NCI-H2196 treated with DMSO at 0.1 percent for 48 hours (cell line): ENCODE data around the gene REC8.

Source experiments
- DNase-seq: peaks from one replicate; lab custom pipeline; 2025; ENCODE audit not compliant: unreplicated experiment; lab: John Stamatoyannopoulos, UW

The REC8 gene

GRCh38 chr14:24156840-24157239 lies 15.0 kb upstream of the REC8 start:
- DNase-seq, result no peak

GRCh38 chr14:24157331-24157730 lies 14.5 kb upstream of the REC8 start:
- no peak for DNase-seq

- DNase-seq, result no peak
These were observed 11.9 kb upstream of the REC8 start for GRCh38 chr14:24159777-24160498.

DNA sequence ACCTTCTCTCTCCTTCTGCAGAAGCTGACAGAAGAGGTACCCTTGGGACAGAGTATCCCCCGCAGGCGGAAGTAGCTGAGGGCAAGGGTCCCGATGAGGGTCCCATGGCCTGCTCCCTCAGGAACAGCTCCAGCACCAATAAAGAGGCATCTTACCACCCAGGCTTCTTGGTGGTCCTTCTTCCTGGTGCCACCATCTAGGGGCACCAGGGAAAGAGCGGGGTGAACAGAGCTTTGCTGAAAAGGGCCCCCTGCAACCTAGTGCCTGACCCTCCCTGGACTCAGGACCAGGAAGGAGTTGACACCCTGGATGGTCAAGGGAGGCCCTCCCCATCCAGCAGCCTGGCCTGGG lies 11.4 kb upstream of the REC8 start:
- no peak for DNase-seq

DNA sequence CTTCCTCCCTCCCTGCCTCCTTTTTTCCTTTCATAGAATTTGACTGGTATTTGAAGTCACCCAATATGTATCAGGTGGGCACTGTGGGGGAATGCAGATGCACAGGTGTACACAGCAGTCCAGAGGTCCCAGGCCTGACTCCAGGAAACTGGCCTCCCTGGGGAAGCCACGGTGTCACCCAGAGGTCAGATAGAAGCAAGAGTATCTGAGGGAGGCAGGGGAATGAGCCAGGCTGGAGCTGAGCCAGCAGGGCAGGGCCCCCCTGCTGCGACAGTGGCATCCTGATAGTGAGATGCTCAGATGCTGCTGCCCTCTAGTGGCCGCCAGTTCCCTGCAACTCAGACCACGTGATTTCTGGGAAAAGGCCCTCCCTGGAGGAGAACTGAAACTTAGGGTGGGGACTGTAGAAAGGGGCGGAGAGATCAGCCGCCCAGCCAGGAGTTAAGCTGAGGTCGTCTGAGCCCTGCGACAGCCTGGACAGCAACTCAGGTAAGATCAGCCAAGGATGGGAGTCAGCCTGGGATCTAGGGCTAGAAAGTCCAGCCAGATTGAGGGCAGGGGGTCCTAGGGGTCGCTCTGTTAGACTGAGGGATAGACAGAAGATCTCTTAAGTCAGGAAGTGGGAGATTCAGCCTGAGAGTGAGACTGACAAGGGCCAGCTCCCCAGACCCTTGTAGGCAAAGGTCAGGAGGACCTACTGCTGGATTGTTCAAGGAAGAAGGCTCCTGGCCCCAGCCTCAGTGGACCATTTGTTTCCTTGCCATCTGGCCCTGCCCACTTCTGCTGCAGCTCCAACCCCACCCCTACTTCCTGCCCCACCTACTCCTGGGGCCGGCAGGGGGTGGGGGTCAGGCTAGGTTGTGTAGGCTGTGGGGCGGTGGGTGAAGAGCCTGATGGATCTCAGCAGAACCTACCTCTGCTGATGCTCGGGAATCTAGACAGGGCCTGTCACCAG lies 10.8 kb upstream of the REC8 start, which contains the start of gene IRF9:
Gene IRF9, plus strand, starts transcription at position 416 of the 955 bp plus-strand sequence. CDS start 880 bp downstream, outside the sequence.
- peak; percentile 92 for DNase-seq

GRCh38 chr14:24162093-24162492 lies 9.8 kb upstream of the REC8 start:
- DNase-seq, result no peak

DNA sequence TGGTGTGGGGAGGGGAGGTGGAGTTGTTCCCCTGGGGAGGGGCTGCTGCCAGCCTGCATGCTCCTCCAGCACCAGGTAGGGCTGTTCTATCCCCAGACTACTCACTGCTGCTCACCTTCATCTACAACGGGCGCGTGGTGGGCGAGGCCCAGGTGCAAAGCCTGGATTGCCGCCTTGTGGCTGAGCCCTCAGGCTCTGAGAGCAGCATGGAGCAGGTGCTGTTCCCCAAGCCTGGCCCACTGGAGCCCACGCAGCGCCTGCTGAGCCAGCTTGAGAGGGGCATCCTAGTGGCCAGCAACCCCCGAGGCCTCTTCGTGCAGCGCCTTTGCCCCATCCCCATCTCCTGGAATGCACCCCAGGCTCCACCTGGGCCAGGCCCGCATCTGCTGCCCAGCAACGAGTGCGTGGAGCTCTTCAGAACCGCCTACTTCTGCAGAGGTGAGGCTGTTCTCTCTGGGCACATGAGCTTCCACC lies 7.3 kb upstream of the REC8 start:
- no peak for DNase-seq

- no peak for DNase-seq
These were observed 6.1 kb upstream of the REC8 start for GRCh38 chr14:24165785-24166184.

DNA sequence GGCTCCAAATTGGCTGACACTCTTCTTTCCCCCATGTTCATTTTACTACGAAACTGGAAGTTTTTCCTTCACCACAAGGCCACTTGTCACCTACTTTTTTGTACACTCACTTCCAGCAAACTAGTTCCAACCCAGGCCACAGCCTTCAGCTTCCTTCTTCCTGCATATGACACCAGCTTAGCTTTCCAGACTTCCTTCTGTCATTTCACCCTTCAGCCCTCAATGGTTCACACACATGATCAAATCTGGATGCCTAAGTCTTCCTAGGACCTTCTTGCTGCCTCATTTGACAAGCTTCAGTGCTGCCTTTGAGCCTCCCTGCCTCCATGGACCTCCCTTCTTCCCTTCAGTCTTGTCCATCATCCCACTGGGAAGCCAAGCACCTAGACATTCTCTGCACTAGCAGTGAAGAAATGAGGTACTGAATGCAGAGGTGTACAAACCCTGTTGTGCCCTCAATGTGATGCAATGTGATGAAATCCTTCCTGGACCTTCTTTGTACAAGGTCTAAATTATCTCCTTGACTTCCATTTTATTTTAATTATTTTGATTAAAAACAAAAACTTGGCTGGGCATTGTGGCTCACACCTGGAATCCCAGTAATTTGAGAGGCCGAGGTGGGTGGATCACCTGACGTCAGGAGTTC lies 4.3 kb upstream of the REC8 start:
- DNase-seq, result no peak

DNA sequence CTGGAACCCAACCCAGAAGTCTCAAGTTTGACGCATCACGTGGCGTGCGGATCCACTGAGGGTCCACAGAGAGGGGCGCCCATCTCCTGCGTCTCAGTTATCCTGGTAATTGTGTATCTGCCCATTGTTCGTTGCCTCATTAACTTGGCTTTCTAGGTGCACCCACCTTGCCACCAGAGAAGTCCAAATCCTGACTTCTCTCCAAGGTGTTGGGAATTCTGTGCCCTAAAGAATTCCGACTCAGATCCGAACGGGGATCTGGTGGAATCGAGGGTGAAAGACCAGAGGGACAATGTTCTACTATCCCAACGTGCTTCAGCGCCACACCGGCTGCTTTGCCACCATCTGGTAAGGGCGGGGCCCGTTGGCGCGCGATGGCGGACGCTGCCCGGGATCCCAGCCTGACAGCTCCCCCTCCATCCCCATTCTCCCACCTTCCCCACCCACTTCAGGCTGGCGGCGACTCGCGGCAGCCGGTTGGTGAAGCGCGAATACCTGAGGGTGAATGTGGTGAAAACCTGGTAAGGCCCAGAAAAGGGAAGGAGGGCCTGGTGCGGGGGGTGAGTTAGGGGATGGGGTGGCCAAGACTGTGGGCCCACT lies 481 bp downstream of the REC8 start:
- DNase-seq, result no peak

- no peak for DNase-seq
These were observed 996 bp downstream of the REC8 start for GRCh38 chr14:24172871-24173281.

GRCh38 chr14:24176599-24176998 lies 4.7 kb downstream of the REC8 start:
- no peak for DNase-seq

DNA sequence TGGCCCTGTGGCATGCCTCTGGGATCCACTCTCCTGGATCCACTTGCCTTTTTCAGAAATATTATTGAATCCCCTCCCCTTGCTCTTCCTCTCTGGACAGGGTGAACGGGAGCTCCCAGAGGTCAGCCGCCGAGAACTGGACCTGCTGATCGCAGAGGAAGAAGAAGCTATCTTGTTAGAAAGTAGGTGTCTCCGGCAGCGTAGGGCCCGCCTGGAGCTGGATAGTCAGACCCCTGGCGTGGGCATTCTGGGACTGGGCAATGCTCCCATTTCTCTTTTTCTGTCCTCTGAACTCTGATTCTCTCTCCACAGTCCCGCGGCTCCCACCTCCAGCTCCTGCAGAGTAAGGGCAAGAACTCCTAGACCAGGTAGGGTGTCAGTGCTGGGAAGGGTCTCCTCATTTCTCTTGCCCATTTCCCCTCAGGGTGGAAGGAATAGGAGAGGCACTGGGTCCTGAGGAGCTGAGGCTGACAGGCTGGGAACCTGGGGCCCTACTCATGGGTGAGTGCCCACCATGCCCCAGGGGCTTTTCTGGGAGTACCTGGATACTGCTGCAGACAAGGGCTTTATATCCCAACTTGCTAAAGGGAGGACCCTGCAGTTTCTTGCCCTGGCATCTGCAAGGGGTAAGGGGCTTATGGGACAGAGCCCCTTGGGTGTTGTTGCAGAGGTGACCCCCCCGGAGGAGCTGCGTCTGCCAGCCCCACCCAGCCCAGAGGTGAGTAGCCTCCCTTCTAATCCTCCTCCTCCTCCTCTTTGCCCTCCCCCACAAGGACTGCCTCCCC lies 5.4 kb downstream of the REC8 start:
- no peak for DNase-seq

- DNase-seq, result no peak
These were observed 6.0 kb downstream of the REC8 start for GRCh38 chr14:24177891-24178290.

GRCh38 chr14:24178399-24179178 lies 6.7 kb downstream of the REC8 start:
- DNase-seq, result no peak

DNA sequence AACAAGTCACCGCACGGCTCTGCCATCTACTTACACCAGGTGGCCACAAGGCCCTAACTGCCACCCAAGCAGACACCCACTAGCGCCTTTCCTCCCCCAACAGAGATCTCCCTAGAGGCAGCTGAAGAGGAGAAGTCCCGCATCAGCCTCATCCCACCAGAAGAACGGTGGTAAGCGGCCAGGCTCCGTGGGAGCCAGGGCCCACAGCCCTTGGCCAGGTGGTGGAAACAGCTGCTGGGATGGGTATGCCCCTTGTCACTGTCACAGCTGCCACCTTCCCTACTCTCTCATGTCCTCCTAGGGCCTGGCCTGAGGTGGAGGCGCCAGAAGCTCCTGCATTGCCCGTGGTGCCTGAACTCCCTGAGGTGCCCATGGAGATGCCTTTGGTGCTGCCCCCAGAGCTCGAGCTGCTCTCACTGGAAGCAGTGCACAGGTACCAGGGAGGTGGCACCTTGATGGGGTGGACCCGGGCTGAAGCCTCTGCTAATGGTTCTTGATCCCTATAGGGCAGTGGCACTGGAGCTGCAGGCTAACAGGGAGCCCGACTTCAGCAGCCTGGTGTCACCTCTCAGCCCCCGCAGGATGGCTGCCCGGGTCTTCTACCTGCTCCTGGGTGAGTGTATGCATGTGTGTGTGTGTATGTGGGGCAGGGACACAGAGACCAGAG lies 7.5 kb downstream of the REC8 start:
- DNase-seq, result no peak

- peak; percentile 36 for DNase-seq
These were observed 8.3 kb downstream of the REC8 start for GRCh38 chr14:24179961-24180796.
